PC-3 (cell line): ENCODE data around the gene KYNU. TPM values are rescaled to one million over a fixed set of nuclear protein-coding genes. Genes with fewer than 3 reads are reported as not detected.
"Not testable (repeated sequence)": the region's sequence is repeated elsewhere in the genome, so short reads cannot be mapped to it uniquely, and the experiment has no call there.

ENCODE experiments used
- ATAC-seq: fragments of 200-7000 bp; cut with Tn5 transposase; 2 replicates; pipeline ENCODE4 v1.9.1; 2020; ENCODE audit warnings: mild to moderate bottlenecking, moderate library complexity
- BruUV-seq: library from RNA; stranded (reverse); fragments of 400-500 nt; replicated peaks from 2 replicates; lab custom pipeline; 2021; lab: Mats Ljungman, UMichigan
- CTCF ChIA-PET: fragments of 300-600 bp; sonication (Branson Sonifier 250); formaldehyde crosslinking; loops from one replicate; lab custom pipeline; 2022; ENCODE audit warnings: antibody characterized with exemption; lab: Charles Lee
- POLR2A ChIA-PET: fragments of 300-600 bp; sonication (Branson Sonifier 250); formaldehyde crosslinking; loops from one replicate; lab custom pipeline; 2022; ENCODE audit warnings: antibody characterized with exemption; ENCODE audit not compliant: unreplicated experiment; lab: Charles Lee
- DNase-seq: peaks from one replicate; pipeline ENCODE4 v3.0.0-alpha.2; 2015
- H2AFZ ChIP-seq: fragments of 300-600 bp; sonication (generic); 2 replicates; pipeline ENCODE4 v1.6.0; 2016; ENCODE audit warnings: antibody characterized with exemption, low read length
- H3F3A ChIP-seq: fragments of 300-600 bp; sonication (generic); one replicate; pipeline ENCODE4 v1.6.0; 2017; ENCODE audit warnings: antibody characterized with exemption, low read length, control low read depth, mild to moderate bottlenecking; ENCODE audit not compliant: unreplicated experiment
- H3K27ac ChIP-seq: fragments of 300-600 bp; sonication (generic); 2 replicates; pipeline ENCODE4 v1.5.1; 2016; ENCODE audit warnings: mild to moderate bottlenecking, low read length
- H3K27me3 ChIP-seq: fragments of 300-600 bp; sonication (generic); 2 replicates; pipeline ENCODE4 v1.6.1; 2016; ENCODE audit warnings: low read length, mixed read lengths
- H3K36me3 ChIP-seq: fragments of 300-600 bp; sonication (generic); 2 replicates; pipeline ENCODE4 v1.6.1; 2016; ENCODE audit warnings: low read depth, mixed run types, low read length, mixed read lengths
- H3K4me1 ChIP-seq: fragments of 300-600 bp; sonication (generic); 2 replicates; pipeline ENCODE4 v1.5.1; 2016; ENCODE audit warnings: low read length; ENCODE audit not compliant: insufficient read depth
- H3K4me2 ChIP-seq: fragments of 300-600 bp; sonication (generic); 2 replicates; pipeline ENCODE4 v1.6.0; 2016; ENCODE audit warnings: low read length
- H3K4me3 ChIP-seq: fragments of 300-600 bp; sonication (generic); 2 replicates; pipeline ENCODE4 v1.5.1; 2016; ENCODE audit warnings: mild to moderate bottlenecking, low read length, mixed read lengths
- H3K79me2 ChIP-seq: fragments of 300-600 bp; sonication (generic); 2 replicates; pipeline ENCODE4 v1.6.1; 2017; ENCODE audit warnings: low read length, mixed read lengths
- H3K9ac ChIP-seq: fragments of 300-600 bp; sonication (generic); 2 replicates; pipeline ENCODE4 v1.6.0; 2016; ENCODE audit warnings: mild to moderate bottlenecking, low read length
- H3K9me2 ChIP-seq: fragments of 300-600 bp; sonication (generic); replicated peaks from 2 replicates; pipeline ENCODE4 v1.6.1; 2016; ENCODE audit warnings: mixed run types, low read length, mixed read lengths
- H3K9me3 ChIP-seq: fragments of 300-600 bp; sonication (generic); 2 replicates; pipeline ENCODE4 v1.6.1; 2016; ENCODE audit warnings: low read length, mixed read lengths
- H4K20me1 ChIP-seq: fragments of 300-600 bp; sonication (generic); 2 replicates; pipeline ENCODE4 v1.6.1; 2016; ENCODE audit warnings: low read length, mixed read lengths
- CTCF ChIP-seq: fragments of 300-600 bp; sonication (generic); conservative IDR thresholded peaks from 2 replicates; pipeline ENCODE4 v1.5.1; 2017; ENCODE audit warnings: antibody characterized with exemption, low read depth, mild to moderate bottlenecking, low read length
- EZH2 ChIP-seq: fragments of 300-600 bp; sonication (generic); IDR thresholded peaks from one replicate; pipeline ENCODE4 v1.6.1; 2017; ENCODE audit warnings: antibody characterized with exemption, mild to moderate bottlenecking, low read length; ENCODE audit not compliant: unreplicated experiment
- EZH2phosphoT487 ChIP-seq: fragments of 300-600 bp; sonication (generic); IDR thresholded peaks from 2 replicates; pipeline ENCODE4 v1.6.1; 2018; ENCODE audit warnings: mild to moderate bottlenecking, antibody characterized with exemption, low read length, borderline replicate concordance
- intact Hi-C: fragments of 100-400 bp; cut with micrococcal nuclease; formaldehyde crosslinking; loops from 2 replicates; pipeline ENCODE4 v1.9.0; 2023
- total RNA-seq: library from RNA; depleted of rRNA; stranded (reverse); fragments of >200 nt; gene quantifications from 2 replicates; pipeline ENCODE4 v1.2.3, GENCODE V29; 2014

The KYNU gene
- total RNA-seq, 1 experiment from 2014 or later: 2.3 TPM

GRCh38 chr2:142881619-142882018 lies 4.2 kb downstream of the KYNU start:
- Histone ChIP-seq H3K79me2 (no peaks in the 10 kb centered on the region), H3F3A (no peaks in the 10 kb centered on the region), H3K4me2 (no peak overlapping the region), H3K4me3 (no peak overlapping the region), H3K9ac (no peak overlapping the region), H3K27me3 (no peaks in the 10 kb centered on the region), H3K9me2 (no peaks in the 10 kb centered on the region), H3K36me3 (no peaks in the 10 kb centered on the region), H4K20me1 (no peaks in the 10 kb centered on the region), H3K27ac (no peak overlapping the region), H3K4me1 (peaks cover 29% of the 10 kb centered on the region), H2AFZ (no peak overlapping the region), H3K9me3 (no peaks in the 10 kb centered on the region)
- ChIA-PET POLR2A (no interaction called here), CTCF (interaction anchor here (0.7 kb wide), 1 partner anchor 104 kb away, joined by 3 read pairs; no protein-coding TSS in a partner anchor)
- intact Hi-C loops: no loop called here
- TF ChIP-seq EZH2phosphoT487 (no peak), CTCF (no peak)
- DNase-seq (no peak), ATAC-seq (no peak)
- BruUV-seq: no TSS peak

- H3K27ac ChIP-seq, H3K9me2 ChIP-seq, H3K79me2 ChIP-seq, H3K4me3 ChIP-seq, H4K20me1 ChIP-seq, ATAC-seq, POLR2A ChIA-PET, H2AFZ ChIP-seq, H3F3A ChIP-seq, H3K4me2 ChIP-seq, H3K27me3 ChIP-seq, H3K36me3 ChIP-seq, H3K9ac ChIP-seq, H3K9me3 ChIP-seq, intact Hi-C loops, DNase-seq, BruUV-seq, CTCF ChIA-PET: not testable (repeated sequence)
- peaks cover 20% of the 10 kb centered on the region for H3K4me1 ChIP-seq
Observed at GRCh38 chr2:142882500-142882899, 5.0 kb downstream of the KYNU start.

- no peaks in the 10 kb centered on the region for H3K9me2 ChIP-seq
- TF ChIP-seq EZH2 (no peak), EZH2phosphoT487 (no peak), CTCF (no peak)
- H3K4me1 ChIP-seq: peaks cover 19% of the 10 kb centered on the region
Observed at GRCh38 chr2:142883526-142883925, 6.1 kb downstream of the KYNU start.

More at GRCh38 chr2:142883526-142883925, 6.1 kb downstream of the KYNU start:
- Histone ChIP-seq H3K36me3 (no peaks in the 10 kb centered on the region), H3F3A (no peaks in the 10 kb centered on the region), H3K9me3 (no peaks in the 10 kb centered on the region), H3K9ac (no peak overlapping the region), H3K27ac (no peak overlapping the region), H4K20me1 (no peaks in the 10 kb centered on the region), H2AFZ (no peak overlapping the region), H3K79me2 (no peaks in the 10 kb centered on the region), H3K4me3 (no peak overlapping the region), H3K27me3 (no peaks in the 10 kb centered on the region), H3K4me2 (no peak overlapping the region)
- no TSS peak for BruUV-seq
- no peak for ATAC-seq
- DNase-seq: no peak
- CTCF ChIA-PET: no interaction called here
- POLR2A ChIA-PET: no interaction called here
- intact Hi-C loops: no loop called here
